ENCODE results near the gene PRR18.

The PRR18 gene

DNA sequence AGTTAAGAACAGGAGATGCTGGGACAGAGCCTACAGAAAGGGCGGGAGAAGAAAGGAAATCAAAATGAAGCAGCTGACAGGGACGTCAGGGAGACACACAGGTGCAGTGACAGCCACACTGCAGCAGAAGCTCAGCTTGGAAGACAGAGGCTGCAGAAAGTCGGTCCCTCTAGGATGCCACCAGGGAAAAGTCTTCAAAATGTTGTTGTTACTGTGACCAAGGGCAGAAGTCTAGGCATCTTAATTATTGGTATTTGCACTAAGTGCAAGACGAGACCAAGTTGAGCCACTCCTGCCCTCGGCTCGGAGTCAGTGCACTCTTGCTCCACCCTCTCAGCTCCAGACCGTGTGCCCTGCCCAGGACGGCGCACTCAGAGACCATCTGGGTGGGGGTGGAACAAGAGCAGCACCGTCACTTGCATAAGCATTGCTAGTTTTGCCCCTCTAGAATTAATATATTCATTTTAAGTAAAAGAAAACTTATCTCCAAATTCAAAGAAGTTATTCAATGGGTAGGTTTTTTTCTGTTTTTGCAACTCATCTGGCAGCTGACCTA is 2.6 kb downstream of the PRR18 start:
- DNase-seq = no peak

DNA sequence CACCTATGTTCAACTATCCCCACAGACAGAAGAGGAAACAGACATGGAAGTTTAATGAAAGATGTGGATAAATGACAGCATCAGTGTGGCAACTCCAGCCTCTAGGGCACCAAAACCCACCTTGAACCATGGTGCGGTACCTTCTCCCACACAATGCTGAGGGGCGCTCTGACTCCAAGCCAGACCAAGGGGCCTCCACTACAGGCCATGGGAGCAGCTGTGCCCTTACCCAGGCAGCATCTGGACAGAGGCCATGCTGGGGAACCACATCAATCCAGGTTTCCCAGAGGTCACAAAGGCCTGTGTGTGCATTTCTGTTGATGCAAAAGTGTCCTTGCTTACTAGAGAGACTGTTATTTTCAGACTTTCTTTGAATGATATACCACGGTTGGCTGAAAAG is 4.1 kb downstream of the PRR18 start:
- no peak for DNase-seq

DNA sequence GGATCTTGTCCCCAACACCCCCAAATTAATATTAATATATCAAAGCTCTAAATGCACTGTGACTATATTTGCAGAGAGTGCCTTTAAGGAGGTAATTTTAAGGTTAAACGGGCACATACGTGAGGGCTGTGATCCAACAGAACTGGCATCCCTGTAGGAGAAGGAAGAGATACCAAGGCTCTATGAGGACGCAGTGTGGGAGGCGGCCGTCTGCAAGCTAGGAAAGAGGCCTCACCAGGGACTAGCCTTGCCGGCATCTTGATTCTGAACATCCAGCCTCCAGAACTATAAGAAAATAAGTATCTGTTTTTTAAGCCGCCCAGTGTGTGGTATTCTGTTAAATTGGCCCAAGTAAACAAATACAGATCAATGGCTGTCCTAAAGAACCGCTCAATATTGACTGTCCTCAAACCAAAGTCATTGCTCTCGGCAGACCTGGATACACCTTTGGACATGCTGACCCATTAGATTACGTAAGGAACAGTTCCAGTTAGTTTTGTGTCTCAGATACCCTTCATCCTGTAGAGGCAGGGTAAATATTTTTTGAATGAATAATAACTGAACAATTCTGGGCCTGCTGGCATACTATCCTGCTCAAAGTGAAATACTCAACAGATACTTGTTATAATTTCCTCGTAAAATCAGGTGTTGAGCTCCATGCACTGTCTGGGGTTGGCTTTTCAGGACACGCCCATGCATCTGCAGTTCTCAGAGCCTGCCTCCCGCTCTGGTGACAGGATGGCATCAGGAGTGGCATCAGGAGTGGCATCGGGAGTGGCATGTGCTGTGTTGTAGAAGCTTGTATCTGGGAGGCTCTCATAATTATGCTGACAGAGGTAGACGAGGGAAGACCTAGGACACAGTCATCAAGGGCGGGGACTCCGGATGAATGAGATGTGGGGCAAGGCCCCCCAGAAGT is 6.3 kb downstream of the PRR18 start:
- no peak for DNase-seq

DNA sequence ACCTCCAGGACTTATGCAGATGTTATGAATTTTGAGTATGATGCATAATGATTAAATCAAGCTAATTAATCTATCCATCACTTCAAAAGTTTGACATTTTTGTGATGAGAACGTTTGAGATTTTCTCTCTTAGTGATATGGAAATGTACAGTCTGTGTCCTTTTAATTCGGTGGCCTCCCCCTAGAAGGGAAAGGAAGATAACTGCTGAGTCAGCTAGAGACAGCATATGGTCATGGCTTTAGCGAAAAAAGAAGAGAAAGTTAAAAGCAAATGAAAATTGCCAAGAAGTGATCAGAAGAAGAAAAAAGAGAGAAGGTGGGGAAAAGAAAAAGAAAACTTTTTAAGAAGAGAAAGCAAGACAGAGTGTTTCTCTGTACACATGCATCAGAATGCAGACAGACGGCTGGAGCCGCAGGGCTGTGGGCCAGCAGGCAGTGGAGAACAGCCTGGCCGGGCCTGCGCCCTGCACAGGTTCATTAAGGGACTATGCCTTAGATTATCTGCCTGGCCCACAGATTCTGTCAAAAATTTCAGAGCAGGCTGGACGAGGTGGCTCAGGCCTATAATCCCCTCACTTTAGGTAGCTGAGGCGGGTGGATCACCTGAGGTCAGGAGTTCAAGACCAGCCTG is 7.7 kb downstream of the PRR18 start:
- DNase-seq = no peak

DNA sequence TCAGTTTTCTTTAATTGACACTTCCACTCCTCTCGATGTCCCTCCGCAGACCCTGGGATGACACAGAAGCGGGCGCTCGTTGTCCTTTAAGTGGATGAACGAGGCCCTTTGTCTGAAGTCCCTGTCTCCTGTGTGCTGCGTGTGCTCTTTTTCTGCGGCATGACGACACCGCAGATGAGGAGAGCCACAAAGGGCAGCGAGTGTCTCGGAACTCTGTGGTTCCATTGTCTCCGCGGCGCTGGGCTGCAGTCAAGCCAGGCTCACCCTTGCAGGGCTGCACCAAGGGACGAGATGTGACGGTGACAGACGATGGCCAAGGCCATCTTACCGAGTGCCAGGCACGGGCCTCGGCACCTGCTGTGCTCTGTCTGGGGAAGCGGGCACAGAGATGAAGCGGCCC is 10.6 kb downstream of the PRR18 start:
- DNase-seq = no peak

DNA sequence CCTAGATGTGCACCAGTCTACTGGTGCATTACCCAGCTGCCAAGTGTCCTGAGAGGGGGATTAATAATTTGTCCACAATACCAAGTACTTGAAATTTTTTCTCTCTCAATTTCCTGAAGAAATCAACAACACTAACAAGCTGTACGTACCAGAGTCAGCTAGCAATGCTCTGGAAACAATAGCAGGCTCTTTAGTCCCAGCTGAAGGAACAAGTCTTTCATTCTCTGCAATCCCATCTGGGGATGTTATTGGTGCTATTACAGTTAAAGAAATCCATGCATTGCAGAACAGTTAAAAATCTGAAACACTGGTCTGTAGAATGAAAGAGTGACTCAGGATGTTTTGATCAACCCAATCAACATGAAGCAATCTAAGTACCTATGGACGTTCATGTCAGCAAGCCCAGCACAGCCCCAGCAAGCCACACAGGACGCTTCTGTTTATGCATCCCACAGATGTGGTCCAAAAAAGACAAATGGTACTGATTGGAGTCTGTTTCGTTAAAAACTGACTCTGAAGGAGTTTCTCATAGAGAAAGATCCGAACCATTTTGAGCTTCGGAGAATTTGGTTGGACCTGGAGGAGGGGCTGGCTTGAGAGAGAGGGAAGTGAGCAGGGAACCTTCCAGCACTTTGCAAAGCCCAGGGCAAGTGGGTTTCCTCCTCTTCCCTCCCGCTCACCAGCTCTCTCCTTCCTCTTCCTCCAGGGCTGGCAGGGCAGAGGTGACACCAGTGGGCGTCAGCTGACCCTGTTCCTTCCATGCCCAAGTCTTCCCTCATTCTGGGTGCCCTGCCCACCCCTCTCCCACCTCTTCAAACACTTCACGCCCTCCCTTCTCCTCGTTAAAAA is 11.9 kb downstream of the PRR18 start:
- no peak for DNase-seq

DNA sequence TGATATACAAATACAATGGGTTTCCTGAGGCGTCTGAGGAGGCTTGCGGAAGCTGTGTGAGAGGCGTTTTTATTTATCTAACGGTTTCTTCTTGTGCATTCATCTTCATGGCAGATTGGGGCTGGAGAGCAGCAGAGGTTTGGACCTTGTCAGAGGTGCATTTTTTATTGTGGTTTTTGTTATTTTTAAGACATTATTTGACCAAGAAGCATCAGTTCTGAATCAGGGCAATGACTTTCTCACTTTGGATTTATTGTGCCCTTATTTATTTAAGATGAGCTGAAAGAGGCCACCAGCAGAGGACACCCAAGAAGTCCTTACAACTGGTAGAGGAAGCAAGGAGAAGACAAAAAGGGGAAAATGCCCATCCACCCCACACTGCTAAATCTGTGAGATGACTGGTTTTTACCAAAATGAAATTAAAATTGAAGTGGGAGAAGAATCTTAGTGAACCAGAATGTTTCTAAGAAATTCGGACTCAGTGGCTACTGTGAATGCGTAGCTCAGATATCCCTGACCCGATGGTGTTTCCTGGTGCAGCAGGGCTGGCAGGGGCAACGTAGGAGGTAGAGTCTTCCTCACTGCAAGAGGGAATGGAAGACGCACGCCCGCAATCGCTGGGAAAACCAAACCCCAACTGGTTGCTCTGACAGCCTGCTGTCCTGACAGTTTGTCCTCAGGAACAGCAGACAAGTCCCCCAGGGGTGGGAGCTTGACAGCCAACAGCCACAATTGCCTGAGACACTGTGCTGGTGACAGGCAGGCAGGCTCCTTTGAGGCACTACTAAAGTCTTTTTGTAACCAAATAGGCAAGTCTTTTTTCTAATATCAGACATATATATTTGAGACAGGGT is 14.2 kb downstream of the PRR18 start:
- DNase-seq = no peak

DNA sequence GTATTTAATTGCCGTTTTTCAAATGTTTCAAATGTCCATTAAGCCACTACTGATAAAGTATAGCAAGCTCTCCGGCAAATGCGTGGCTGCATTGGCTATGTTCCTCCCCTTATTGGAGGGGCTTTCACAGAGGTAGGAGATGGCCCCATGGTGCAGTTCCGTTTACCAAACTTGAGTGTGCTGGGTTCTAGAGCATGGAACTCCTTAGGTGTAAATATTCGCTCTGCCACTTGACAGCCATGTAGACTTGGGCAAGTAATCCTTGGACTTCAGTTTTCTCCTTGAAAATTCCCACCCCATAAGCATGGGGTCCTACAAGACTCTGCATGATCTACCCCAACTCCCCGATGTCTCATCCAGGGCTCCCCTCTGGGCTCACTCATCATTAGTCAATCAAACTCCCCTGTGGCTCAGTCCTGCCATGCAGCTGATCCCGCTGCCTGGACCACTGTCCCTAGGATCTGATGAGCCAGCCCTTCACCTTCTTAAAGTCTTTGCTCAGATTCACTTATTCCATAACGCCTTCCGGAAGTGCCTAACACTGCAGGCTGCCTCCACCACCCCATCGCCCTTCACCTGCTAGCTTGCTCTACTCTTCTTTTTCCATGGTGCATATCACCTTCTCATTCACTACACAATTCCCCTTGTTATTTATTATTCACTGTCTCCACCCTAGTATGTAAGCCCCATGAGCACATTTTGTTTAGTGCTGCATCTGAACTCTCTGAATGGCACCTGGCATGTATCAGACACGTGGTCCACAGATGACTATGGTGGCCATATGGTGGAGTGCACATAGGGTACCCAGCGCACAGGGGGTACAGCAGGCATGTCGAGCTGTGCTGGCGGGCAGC is 18.8 kb downstream of the PRR18 start:
- no peak for DNase-seq

DNA sequence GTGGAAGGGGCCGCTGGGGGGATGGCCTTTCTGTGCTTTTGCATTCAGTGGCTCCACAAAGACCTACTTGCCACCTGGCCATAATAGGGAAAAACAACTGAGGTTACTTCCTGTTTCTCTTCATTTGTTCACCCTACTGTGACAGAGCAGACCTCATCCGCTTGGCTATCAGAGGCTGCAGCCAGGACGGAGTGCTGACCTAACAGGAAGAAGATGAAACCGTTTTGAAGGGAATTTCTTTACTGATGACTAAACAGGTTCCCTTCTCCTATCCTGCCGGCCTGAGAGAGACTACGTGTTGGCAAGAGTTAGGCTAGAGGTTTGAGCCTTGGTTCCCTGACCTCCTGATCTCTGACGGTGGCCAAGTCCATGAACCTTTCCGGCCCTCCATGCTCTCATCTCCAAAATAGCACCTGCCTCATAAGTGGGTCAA is 21.3 kb downstream of the PRR18 start:
- no peak for DNase-seq

DNA sequence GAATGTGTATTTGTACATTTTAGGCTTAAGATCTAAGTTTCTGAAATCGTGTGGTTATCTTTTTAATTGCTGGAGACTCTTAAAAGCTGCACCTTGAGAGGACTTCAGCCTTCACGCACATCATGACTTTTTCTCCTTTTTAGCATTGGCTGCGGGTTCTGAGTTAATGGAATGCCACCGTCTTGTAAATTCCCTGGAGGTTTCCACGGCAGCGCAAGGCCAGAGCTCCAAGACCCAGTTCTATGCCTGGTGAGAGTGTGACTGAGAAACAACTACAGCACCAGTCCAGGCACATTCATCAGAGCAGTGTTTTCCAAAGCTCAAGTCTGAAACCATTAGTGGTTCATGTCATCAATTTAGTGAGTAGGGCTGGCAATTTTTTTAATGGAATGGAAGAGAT is 23.0 kb downstream of the PRR18 start:
- no peak for DNase-seq

DNA sequence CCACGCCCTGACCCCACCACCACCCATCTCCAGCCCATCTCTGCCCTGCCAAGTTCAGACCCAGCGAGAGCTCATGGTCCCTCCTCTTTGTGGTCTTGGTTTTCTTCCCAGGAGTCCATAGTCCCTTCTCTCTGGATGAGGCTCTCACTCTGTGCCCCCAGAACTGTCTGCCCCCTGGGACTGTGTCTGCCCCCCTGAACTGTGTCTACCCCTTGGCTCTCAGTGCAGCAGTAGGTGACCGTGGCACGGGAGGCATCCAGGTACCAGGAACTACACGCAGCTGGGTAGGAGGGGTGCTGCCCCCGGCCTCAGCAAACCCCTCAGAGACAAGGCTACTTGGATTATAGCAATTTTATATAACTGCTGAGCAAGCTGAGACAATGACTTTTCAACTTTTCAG is 23.6 kb downstream of the PRR18 start:
- DNase-seq = no peak

DNA sequence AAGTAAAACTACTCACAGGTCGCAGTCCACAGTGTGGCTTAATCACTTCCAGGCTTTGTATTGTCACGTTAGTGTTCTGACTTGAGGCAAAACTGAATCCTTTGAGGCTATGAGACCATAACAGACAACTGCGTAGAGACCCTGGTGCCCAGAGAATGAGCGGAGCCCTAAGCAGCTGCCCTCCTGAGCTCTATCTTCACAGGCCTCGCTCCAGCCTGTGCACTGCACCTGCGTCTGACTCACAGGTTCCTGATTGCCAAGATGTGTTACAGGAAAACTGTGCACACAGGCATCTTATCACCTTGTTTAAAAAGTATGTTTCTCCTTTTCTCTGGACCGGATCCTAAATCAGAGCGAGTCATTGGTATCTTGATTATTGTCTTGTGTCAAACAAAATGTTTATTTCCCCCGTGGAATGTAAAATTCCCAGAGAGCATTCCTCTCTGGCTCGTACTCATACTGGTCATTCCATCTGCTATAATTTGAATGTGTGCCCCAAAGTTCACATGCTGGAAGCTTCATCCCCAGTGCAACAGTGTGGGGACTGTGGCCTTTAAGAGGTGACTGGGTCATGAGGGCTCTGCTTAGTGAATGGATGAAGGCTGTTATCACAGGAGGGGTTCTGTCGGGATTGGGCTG is 25.7 kb downstream of the PRR18 start:
- DNase-seq = no peak

DNA sequence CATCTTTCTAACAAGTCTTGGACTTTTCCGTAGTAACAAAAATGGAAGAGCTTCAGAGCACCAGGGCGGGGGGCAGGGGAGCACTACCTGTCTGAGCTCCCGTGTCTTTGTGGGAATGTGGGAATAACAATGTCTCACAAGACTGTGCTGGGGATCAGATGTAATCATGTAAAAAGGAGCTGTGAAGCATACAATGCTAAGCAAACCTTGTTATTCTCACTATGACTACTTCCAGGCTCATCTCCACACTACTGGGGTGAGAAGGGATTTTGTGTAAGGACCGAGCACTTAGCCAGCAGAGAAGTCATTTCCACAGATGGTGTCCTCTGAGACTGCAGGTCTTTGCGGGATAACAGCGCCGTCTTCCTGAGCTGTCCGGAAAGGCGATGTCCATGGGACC is 27.1 kb downstream of the PRR18 start:
- no peak for DNase-seq

DNA sequence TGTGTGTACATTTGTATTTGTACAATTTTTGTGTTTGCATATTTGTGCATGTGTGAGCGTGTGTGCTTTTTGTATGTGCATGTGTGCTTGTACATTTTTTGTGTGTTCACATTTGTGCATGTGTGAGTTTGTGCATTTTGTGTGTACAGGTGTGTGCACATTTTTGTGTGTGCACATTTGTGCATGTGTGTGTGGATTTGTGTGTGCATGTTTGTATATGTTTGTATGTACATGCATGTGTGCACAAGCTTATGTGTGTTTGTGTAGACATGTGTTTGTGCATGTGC is 28.9 kb downstream of the PRR18 start:
- DNase-seq = no peak

DNA sequence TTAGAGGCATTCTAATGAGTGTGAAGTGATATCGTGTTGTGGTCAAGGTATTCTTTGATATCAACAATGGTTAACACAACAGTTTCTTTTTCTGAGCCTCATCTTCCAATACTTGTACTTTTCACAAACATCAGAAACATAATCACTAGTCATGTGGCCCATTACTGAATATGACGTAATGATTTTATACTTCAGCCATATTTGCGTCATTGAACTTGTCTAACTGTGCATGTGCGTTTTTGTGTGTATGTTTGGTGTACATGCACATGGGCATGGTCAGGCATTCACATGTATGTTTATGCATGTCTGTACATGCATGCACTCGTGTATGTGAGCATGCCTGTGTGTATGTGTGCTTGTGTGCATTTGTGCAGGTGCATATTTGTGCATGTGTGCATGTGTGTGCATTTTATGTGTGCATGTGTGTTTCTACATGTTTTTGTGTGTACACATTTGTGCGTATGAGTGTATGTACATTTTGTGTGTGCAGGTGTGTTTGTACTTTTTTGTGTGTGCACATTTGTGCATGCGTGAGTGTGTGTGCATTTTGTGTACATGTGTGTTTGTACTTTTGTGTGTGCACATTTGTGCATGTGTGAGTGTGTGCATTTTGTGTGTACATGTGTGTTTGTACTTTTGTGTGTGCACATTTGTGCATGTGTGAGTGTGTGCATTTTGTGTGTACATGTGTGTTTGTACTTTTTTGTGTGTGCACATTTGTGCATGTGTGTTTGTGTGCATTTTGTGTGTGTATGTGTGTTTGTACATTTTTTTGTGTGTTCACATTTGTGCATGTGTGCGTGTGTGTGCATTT is 29.4 kb downstream of the PRR18 start:
- no peak for DNase-seq

DNA sequence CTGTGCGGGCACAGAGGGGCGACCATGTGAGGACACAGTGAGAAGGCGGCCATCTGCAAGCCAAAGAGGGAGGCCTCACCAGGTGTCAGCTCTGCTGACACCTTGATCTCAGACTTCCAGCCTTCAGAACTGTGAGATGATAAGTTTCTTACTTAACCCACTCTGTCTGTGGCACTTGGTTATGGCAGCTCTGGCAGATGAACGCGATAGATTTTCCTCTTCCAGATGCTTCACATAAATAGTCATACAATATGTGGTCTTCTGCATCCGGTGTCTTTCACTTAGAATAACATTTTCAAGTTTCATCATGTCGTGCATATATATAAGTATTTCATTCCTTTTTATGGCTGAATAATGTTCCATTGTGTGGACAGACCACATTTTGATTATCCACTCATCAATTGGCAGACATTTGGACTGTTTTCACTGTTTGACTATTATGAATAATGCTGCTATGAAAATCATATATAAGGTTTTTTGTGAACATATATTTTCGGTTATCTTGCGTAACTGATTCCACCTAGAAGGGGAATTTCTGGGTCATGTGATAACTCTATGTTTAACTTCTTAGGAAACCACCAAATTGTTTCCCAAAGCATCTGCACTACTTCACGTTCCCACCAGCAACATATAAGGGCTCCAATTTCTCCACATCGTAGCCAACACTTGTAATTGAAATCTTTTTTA is 30.2 kb downstream of the PRR18 start:
- DNase-seq = no peak

DNA sequence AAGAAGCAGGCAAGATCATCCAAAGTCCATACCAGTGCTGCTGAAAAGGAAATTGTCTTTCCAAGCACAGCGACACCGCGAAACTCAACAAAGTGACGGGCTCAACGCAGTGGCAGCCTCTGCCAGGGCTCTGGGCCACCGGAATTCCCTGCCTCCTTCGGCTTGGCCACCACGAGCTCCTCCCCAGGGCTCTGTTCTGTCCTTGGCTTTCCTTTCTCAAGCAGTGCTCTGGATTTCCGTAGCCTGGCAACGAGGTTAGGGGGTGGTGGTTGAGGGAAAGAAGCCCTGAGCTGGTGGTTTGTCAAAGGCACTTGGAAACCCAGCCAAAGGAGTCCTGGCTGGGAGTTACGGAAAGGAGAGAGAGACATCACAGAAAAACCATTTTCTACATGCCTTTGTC is 31.2 kb downstream of the PRR18 start:
- no peak for DNase-seq

DNA sequence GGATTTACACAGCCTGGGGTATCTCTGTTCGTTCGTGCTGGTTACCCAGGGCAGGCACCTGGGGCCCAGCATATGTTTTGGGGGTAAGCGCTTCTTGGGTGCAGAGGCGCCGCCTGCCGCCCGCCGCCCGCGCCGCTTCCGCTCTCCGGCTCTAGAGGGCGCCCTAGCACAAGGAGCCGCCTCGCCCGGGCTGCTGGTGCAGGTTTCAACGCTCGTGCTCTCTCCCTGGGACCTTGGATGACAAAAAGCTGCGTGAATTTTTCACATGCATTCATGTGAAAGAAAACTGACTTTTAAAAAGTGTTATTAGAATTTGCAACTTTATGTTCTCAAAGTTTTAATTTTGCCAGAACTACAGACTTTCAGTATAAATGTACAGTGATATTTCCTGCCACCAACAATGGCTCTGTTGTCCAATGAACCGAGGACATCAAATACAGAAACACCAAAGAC is 32.5 kb downstream of the PRR18 start:
- peak; percentile 13 for DNase-seq

DNA sequence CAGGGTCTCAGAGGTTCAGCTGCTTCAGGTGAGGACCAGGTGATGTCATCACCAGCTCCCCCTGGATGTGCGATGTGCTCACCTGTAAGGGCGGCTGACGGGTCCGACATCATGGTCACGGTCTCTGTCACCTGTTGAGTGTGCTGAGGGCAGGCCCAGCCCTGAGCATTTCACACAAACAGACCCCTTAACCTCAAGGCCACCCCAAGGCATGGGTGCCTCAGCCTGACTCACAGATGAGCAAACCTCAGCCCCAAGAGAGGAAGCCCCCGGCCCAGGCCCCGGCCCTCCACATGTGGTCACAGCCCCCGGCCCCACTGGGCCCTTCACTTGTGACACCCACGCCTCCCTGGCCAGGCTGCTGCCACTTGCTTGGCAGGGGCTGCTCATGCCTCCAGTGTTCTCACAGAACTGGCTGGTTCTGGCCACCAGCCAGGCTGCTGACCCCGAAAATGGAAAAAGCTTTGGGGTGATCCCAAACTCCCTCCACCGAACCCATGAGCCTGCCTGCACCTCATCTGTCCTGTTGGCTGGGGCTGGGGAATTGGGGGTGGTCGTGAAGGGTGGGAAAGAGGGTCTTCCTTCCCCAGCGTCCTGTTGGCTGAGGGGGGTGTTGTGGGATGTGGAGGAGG is 33.3 kb downstream of the PRR18 start:
- no peak for DNase-seq
